ENCODE data around the gene FGFBP2. TPM values are rescaled to one million over a fixed set of nuclear protein-coding genes. Genes with fewer than 3 reads are reported as not detected.
A peak's percentile ranks its signal among the peaks of the same experiment; 100 is the strongest.

Gene FGFBP2
- total RNA-seq, 4 donors from 2014 or later: 33.0 to 337 (median 145) TPM

GRCh38 chr4:15965325-15965724 is 2.4 kb upstream of the FGFBP2 start:
- Histone ChIP-seq H3K36me3 (no peaks in the 10 kb centered on the region), H3K27me3 (no peaks in the 10 kb centered on the region), H3K4me3 (no peak overlapping the region), H3K9me3 (no peaks in the 10 kb centered on the region), H3K4me1 (peaks cover 0 to 22% (median 3%) of the 10 kb centered on the region in 4 donors), H3K27ac (no peak overlapping the region)
- DNase-seq (ENCODE audit: low spot score in 2 of 2): no peak
- no peak for TF ChIP-seq EP300 (IDR thresholded peaks at IDR 0.05)
- no peak for TF ChIP-seq POLR2A (IDR thresholded peaks at IDR 0.05)
- TF ChIP-seq CTCF (IDR thresholded peaks at IDR 0.05): no peak
- 80 to 87% methylated on average over 5 of the region's 5 CpGs for WGBS, 2 donors

GRCh38 chr4:15964159-15964558 is 1.2 kb upstream of the FGFBP2 start:
- H3K27me3 ChIP-seq: no peaks in the 10 kb centered on the region
- no peaks in the 10 kb centered on the region for H3K36me3 ChIP-seq
- no peaks in the 10 kb centered on the region for H3K9me3 ChIP-seq
- WGBS, 2 donors: 82 to 88% methylated on average over 5 of the region's 5 CpGs
- no peak for DNase-seq (ENCODE audit: low spot score in 2 of 2)
- TF ChIP-seq EP300 (IDR thresholded peaks at IDR 0.05): no peak
- no peak for TF ChIP-seq CTCF (IDR thresholded peaks at IDR 0.05)
- no peak for TF ChIP-seq POLR2A (IDR thresholded peaks at IDR 0.05)
- H3K4me1 ChIP-seq: peaks cover 0 to 22% (median 3%) of the 10 kb centered on the region in 4 donors
- no peak overlapping the region for H3K4me3 ChIP-seq
- no peak overlapping the region for H3K27ac ChIP-seq

- DNase-seq (ENCODE audit: low spot score in 2 of 2): no peak
- no peaks in the 10 kb centered on the region for H3K36me3 ChIP-seq
- H3K4me3 ChIP-seq: no peak overlapping the region
- peaks cover 0 to 22% (median 3%) of the 10 kb centered on the region in 4 donors for H3K4me1 ChIP-seq
- no peak for TF ChIP-seq POLR2A (IDR thresholded peaks at IDR 0.05)
- no peak for TF ChIP-seq EP300 (IDR thresholded peaks at IDR 0.05)
- no peak for TF ChIP-seq CTCF (IDR thresholded peaks at IDR 0.05)
- H3K27me3 ChIP-seq: no peaks in the 10 kb centered on the region
- peak overlapping the region in 2 of 4 donors; percentile 57 for H3K27ac ChIP-seq
- 35 to 56% methylated on average over 4 of the region's 4 CpGs for WGBS, 2 donors
- no peaks in the 10 kb centered on the region for H3K9me3 ChIP-seq
Measured at GRCh38 chr4:15963576-15963975, 601 bp upstream of the FGFBP2 start.

GRCh38 chr4:15961781-15962510 is 1.0 kb downstream of the FGFBP2 start:
- no peak for TF ChIP-seq POLR2A (IDR thresholded peaks at IDR 0.05)
- TF ChIP-seq EP300 (IDR thresholded peaks at IDR 0.05): no peak
- TF ChIP-seq CTCF (IDR thresholded peaks at IDR 0.05): no peak
- no peaks in the 10 kb centered on the region for H3K27me3 ChIP-seq
- DNase-seq (ENCODE audit: low spot score in 2 of 2): peak in 1 of 2 donors; percentile 21
- H3K27ac ChIP-seq: peak overlapping the region in 3 of 4 donors; percentile 48 to 66 (median 57)
- H3K4me3 ChIP-seq: peak overlapping the region in 3 of 4 donors; percentile 11 to 32 (median 17)
- H3K9me3 ChIP-seq: no peaks in the 10 kb centered on the region
- H3K36me3 ChIP-seq: no peaks in the 10 kb centered on the region
- H3K4me1 ChIP-seq: peaks cover 0 to 22% (median 3%) of the 10 kb centered on the region in 4 donors
- 76 to 82% methylated on average over 16 of the region's 16 CpGs for WGBS, 2 donors

GRCh38 chr4:15958562-15958961 is 4.4 kb downstream of the FGFBP2 start:
- 73 to 78% methylated on average over 2 of the region's 2 CpGs for WGBS, 2 donors
- no peak overlapping the region for H3K27ac ChIP-seq
- no peak overlapping the region for H3K4me3 ChIP-seq
- H3K9me3 ChIP-seq: no peaks in the 10 kb centered on the region
- H3K36me3 ChIP-seq: no peaks in the 10 kb centered on the region
- TF ChIP-seq EP300 (IDR thresholded peaks at IDR 0.05) (no peak), POLR2A (IDR thresholded peaks at IDR 0.05) (no peak), CTCF (IDR thresholded peaks at IDR 0.05) (no peak)
- no peak for DNase-seq (ENCODE audit: low spot score in 2 of 2)
- H3K4me1 ChIP-seq: peaks cover 0 to 20% (median under 1%) of the 10 kb centered on the region in 4 donors
- no peaks in the 10 kb centered on the region for H3K27me3 ChIP-seq
